Measurements from ENCODE around the gene MPEG1. TPM values are rescaled to one million over a fixed set of nuclear protein-coding genes. Genes with fewer than 3 reads are reported as not detected.

Gene MPEG1
- total and polyA plus RNA-seq, 8 donors: 1.4 to 18.4 (median 5.3) TPM; not detected in 1

- no peak overlapping the region for H3K4me3 ChIP-seq
- no peak overlapping the region for H3K27ac ChIP-seq
- intact Hi-C loops (cut with DNase I; ENCODE audit: low total_unique reads): no loop called here
- WGBS, 5 donors: 19 to 33% (median 29%) methylated on average over 2 of the region's 2 CpGs
- peaks cover 0 to 20% (median 3%) of the 10 kb centered on the region in 4 donors for H3K4me1 ChIP-seq
- TF ChIP-seq EP300 (IDR thresholded peaks at IDR 0.05) (no peak), POLR2A (IDR thresholded peaks at IDR 0.05) (no peak), CTCF (IDR thresholded peaks at IDR 0.05) (no peak), POLR2AphosphoS5 (IDR thresholded peaks at IDR 0.05) (no peak)
- DNase-seq: peak in 1 of 2 donors; percentile 33
- H3K9me3 ChIP-seq: no peaks in the 10 kb centered on the region
- peaks cover 0 to 4% (median 0%) of the 10 kb centered on the region in 3 donors for H3K27me3 ChIP-seq
- H3K36me3 ChIP-seq: no peaks in the 10 kb centered on the region
These were observed 35.0 kb upstream of the MPEG1 start for GRCh38 chr11:59247531-59248227.

GRCh38 chr11:59243633-59244032, 30.9 kb upstream of the MPEG1 start:
- Histone ChIP-seq H3K9me3 (peaks cover 0 to 6% (median 0%) of the 10 kb centered on the region in 4 donors), H3K4me1 (peaks cover 0 to 20% (median 3%) of the 10 kb centered on the region in 4 donors), H3K27me3 (peaks cover 0 to 4% (median 0%) of the 10 kb centered on the region in 3 donors), H3K36me3 (no peaks in the 10 kb centered on the region), H3K27ac (no peak overlapping the region), H3K4me3 (no peak overlapping the region)
- intact Hi-C loops (cut with DNase I; ENCODE audit: low total_unique reads): no loop called here
- TF ChIP-seq POLR2A (IDR thresholded peaks at IDR 0.05): no peak
- WGBS, 5 donors: 66 to 78% (median 68%) methylated on average over 1 of the region's 1 CpG
- no peak for DNase-seq

GRCh38 chr11:59240322-59240721, 27.6 kb upstream of the MPEG1 start:
- Histone ChIP-seq H3K27me3 (peaks cover 0 to 3% (median 0%) of the 10 kb centered on the region in 3 donors), H3K4me1 (no peaks in the 10 kb centered on the region), H3K27ac (no peak overlapping the region), H3K4me3 (no peak overlapping the region), H3K36me3 (no peaks in the 10 kb centered on the region), H3K9me3 (peaks cover 0 to 6% (median 2%) of the 10 kb centered on the region in 4 donors)
- TF ChIP-seq POLR2AphosphoS5 (IDR thresholded peaks at IDR 0.05): no peak
- no peak for TF ChIP-seq POLR2A (IDR thresholded peaks at IDR 0.05)
- no peak for TF ChIP-seq CTCF (IDR thresholded peaks at IDR 0.05)
- no peak for TF ChIP-seq EP300 (IDR thresholded peaks at IDR 0.05)
- intact Hi-C loops (cut with DNase I; ENCODE audit: low total_unique reads): no loop called here
- no peak for DNase-seq

GRCh38 chr11:59226396-59226795, 13.7 kb upstream of the MPEG1 start:
- Histone ChIP-seq H3K9me3 (peaks cover 0 to 5% (median 2%) of the 10 kb centered on the region in 4 donors), H3K27ac (no peak overlapping the region), H3K4me3 (no peak overlapping the region), H3K27me3 (no peaks in the 10 kb centered on the region), H3K4me1 (peaks cover 0 to 26% (median 4%) of the 10 kb centered on the region in 4 donors), H3K36me3 (no peaks in the 10 kb centered on the region)
- WGBS, 5 donors: 64 to 83% (median 77%) methylated on average over 2 of the region's 2 CpGs
- intact Hi-C loops (cut with DNase I; ENCODE audit: low total_unique reads): no loop called here
- DNase-seq: no peak
- TF ChIP-seq POLR2A (IDR thresholded peaks at IDR 0.05): no peak

- intact Hi-C loops (cut with DNase I; ENCODE audit: low total_unique reads): no loop called here
- H3K9me3 ChIP-seq: no peaks in the 10 kb centered on the region
- peaks cover 0 to 26% (median 4%) of the 10 kb centered on the region in 4 donors for H3K4me1 ChIP-seq
- H3K27ac ChIP-seq: peak overlapping the region in 4 of 5 donors; percentile 63 to 84 (median 80)
- DNase-seq: no peak
- TF ChIP-seq CTCF (IDR thresholded peaks at IDR 0.05): no peak
- no peak for TF ChIP-seq POLR2AphosphoS5 (IDR thresholded peaks at IDR 0.05)
- TF ChIP-seq EP300 (IDR thresholded peaks at IDR 0.05): no peak
- no peak for TF ChIP-seq POLR2A (IDR thresholded peaks at IDR 0.05)
- no peak overlapping the region for H3K4me3 ChIP-seq
- no peaks in the 10 kb centered on the region for H3K27me3 ChIP-seq
- no peaks in the 10 kb centered on the region for H3K36me3 ChIP-seq
- 73 to 87% (median 81%) methylated on average over 1 of the region's 1 CpG for WGBS, 5 donors
These were observed 12.3 kb upstream of the MPEG1 start for GRCh38 chr11:59225017-59225416.
